T-helper 2 cell treated with Interferon-gamma antibody and Interleukin-4, amounts not matched to agents 100 ng/mL and 5 ng/mL, for 36 hours (primary cell): ENCODE data around the gene PLA2G2A. TPM values are rescaled to one million over a fixed set of nuclear protein-coding genes. Genes with fewer than 3 reads are reported as not detected.
"Not testable (repeated sequence)": the region's sequence is repeated elsewhere in the genome, so short reads cannot be mapped to it uniquely, and the experiment has no call there.

Experiments used
- intact Hi-C: fragments of 100-400 bp; cut with micrococcal nuclease; formaldehyde crosslinking; loops from one replicate; pipeline ENCODE4 v1.15.1; 2023
- total RNA-seq: library from RNA; stranded (reverse); gene quantifications from 2 replicates; pipeline ENCODE4 v1.2.3, GENCODE V29; 2022

Gene PLA2G2A, protein sequence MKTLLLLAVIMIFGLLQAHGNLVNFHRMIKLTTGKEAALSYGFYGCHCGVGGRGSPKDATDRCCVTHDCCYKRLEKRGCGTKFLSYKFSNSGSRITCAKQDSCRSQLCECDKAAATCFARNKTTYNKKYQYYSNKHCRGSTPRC
- not detected in 2 replicates for total RNA-seq

- intact Hi-C loops = no loop called here
Measured at GRCh38 chr1:19979494-19979977, at the start of gene PLA2G2A. TSS of gene PLA2G2A (minus strand) at chr1:19979618. CDS start at chr1:19978773, 845 bp downstream.

DNA sequence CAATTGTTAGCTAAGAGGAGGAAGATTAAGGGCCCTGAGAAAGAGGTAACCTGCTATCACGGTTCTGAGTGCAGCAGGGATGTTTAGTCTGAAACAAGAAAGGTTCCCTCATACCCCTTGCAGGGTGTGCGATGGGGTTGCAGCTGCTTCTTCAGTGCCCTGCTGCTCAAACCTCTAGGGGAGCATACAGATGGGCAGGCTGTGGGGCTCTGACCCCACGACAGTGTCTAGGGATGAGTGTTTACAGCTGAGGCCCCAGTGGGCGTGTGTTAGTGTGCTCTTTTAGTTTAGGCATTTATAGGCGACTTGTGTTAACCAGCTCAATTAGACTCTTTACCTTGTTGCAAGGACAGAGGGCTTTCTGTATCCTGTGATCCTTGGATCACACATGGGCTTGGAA lies 49.3 kb upstream of the PLA2G2A start:
- intact Hi-C loops = no loop called here

- intact Hi-C loops = no loop called here
Measured at GRCh38 chr1:20028125-20028524, 48.7 kb upstream of the PLA2G2A start.

GRCh38 chr1:20017741-20018140 lies 38.3 kb upstream of the PLA2G2A start:
- intact Hi-C loops = no loop called here

DNA sequence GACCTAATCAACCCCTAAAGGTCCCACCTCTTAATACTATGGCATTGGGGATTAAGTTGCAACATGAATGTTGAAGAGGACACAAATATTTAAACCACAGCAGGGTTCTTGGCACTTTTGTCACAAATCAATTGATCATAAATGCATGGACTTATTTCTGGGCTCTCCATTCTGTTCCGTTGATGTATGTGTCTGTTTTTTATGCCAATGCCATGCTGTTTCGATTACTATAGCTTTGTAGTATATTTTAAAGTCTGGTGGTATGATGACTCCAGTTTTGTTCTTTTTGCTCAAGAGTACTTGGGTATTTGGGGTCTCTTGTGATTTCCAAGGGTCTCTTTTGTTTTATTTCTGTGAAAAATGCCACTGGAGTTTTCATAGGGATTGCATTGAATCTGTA lies 34.7 kb upstream of the PLA2G2A start:
- intact Hi-C loops = no loop called here

- intact Hi-C loops = no loop called here
Measured at GRCh38 chr1:20010016-20010415, 30.6 kb upstream of the PLA2G2A start.

DNA sequence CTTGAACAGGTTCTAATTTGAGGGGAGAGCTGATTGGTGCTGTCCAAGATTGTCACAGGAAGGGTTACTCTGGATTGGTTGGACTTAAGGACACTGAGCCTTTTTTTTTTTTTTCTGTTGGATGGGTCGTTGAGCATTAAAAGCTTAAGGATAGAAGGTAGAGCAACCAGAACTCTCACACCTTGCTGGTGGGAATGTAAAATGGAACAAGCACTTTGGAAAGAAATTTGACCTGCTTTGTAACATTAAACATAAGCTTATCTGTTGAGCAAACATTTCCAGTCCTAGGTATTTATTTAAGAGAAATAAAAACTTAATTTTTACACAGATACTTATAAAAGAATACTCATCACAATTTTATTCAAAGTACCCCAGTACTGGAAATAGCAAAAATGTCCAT lies 29.8 kb upstream of the PLA2G2A start:
- intact Hi-C loops = no loop called here

DNA sequence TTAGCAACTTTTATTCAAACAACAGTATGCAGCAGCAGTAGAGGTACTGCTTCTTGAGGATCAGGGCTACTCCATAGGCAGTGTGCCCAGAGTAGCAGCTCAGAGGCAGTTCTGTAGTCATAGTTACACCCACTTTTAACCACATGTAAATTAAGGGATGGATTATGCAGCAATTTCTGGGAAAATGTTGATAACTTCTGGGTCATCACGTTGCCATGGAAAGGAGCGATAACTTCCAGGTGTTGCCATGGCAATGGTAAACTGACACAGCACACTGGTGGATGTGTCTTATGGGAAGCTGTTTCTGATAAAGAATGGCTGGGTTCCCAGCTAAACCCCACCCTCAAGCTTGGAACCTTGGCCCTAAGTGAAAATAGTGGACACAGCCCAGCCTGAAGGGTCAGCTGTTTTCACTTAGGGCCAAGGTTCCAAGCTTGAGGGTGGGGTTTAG lies 29.0 kb upstream of the PLA2G2A start:
- intact Hi-C loops = no loop called here

GRCh38 chr1:19998823-19999222 lies 19.4 kb upstream of the PLA2G2A start:
- intact Hi-C loops = not testable (repeated sequence)

DNA sequence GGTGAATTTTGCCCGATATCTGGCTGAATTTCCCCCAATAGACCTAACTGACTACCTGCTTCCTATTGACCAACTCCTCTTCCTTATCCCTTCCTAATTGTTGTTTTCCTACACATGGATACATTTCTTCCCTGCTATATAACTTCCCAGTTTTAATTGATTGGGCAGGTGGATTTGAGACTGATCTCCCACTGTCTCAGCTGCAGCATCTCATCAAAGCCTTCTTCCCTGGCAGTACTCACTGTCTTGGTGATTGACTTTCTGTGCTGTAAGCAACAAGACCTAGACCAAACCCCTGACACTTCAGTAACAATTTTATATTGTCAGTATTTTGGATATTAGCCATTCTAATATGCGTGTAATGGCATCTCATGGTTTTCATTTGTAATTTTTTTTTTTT lies 11.3 kb upstream of the PLA2G2A start:
- intact Hi-C loops = no loop called here

DNA sequence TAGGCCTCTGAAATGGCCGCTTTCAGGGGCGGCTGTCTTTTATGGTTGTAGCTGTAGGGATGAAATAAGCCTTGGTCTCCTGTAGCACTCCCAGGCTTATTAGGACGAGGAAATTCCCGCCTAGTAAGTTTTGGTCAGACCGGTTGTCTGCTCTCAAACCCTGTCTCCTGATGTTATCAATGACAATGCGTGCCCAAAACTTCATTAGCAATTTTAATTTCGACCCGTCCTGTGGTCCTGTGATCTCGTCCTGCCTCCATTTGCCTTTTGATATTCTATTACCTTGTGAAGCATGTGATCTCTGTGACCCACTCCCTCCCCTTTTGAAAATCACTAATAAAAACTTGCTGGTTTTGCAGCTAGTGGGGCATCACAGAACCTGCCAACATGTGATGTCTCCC lies 10.8 kb upstream of the PLA2G2A start:
- intact Hi-C loops = not testable (repeated sequence)

DNA sequence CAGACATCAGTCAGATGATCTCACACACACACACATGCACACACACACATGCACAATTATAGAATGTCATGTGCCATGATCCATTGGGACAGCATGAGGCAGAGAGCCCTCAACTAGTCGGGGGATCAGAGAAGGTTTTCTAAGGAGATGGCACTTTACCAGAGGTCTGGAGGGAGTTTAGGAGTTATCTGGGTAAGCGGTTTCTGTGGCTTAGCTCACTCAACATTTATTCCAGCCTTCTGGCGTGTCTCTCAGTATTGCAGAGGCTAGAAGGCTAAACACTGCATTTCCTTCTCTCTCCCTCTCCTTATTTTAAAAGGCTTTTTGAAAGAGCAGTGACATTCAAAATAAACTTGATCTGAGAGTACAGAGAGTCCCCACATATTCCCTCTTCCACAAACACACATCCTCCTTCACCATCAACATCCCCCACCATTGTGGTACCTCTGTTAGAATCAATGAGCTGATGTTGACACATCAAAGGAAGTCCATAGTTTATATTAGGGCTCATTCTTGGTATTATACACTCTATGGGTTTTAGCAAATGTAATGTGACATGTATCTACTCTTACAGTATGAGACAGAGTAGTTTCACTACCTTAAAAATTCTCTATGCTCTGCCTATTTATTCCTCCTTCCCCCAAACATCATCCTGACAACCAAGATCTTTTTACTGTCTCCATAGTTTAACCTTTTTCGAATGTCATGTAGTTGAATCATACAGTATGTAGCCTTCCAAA lies 9.0 kb upstream of the PLA2G2A start:
- intact Hi-C loops = no loop called here

DNA sequence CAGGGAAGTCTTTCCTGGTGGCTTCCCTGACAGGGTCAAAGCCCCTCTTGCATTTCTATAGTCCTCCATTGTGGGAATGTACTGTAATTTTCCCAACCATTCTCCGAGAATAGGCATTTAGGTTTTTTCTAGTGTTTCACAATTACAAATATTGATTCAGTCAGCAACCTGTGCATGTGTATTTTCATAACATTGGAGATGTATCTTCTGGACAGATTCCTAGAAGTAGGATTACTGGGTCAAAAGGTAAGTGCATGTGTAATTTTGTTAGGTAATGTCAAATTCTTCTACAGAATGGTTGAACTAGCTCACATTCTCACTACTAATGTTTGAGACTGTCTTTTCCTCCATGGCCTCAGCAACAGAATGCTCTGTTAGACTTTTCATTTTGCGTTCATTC lies 8.3 kb upstream of the PLA2G2A start:
- intact Hi-C loops = no loop called here

DNA sequence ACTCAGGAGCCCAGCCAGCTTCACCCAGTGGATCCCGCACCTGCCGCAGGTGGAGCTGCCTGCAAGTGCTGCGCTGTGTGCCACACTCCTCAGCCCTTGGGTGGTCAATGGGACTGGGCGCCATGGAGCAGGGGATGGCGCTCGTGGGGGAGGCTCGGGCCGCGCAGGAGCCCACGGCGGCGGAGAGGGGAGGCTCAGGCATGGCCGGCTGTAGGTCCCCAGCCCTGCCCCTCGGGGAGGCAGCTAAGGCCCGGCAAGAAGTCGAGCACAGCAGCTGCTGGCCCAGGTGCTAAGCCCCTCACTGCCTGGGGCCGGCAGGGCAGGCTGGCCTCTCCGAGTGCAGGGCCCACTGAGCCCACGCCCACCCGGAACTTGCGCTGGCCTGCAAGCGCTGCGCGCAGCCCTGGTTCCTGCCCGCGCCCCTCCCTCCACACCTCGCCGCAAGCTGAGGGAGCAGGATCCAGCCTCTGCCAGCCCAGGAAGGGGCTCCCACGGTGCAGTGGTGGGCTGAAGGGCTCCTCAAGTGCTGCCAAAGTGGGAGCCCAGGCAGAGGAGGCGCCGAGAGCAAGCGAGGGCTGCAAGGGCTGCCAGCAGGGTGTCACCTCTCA lies 5.1 kb upstream of the PLA2G2A start:
- intact Hi-C loops = not testable (repeated sequence)

- intact Hi-C loops = no loop called here
Measured at GRCh38 chr1:19981507-19982312, 2.3 kb upstream of the PLA2G2A start.

GRCh38 chr1:19981170-19981506 lies 1.7 kb upstream of the PLA2G2A start:
- intact Hi-C loops = no loop called here

- intact Hi-C loops = no loop called here
Measured at GRCh38 chr1:19980314-19980713, 896 bp upstream of the PLA2G2A start.

DNA sequence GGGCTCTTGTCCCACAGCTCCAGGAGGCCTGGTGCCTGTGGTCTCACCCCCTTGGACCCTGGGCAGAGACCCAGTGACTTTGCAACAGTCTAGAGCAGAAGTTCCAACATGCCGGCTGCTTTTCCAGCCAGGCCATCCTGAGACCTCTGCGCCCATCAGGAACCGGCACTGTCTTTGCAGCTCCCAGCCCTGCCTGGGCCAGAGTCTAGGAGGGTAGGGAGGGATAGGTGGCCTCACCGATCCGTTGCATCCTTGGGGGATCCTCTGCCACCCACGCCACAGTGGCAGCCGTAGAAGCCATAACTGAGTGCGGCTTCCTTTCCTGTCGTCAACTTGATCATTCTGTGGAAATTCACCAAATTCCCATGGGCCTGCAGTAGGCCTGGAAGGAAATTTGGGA lies 1.3 kb downstream of the PLA2G2A start:
- intact Hi-C loops = no loop called here

- intact Hi-C loops = no loop called here
Measured at GRCh38 chr1:19976317-19977003, 3.0 kb downstream of the PLA2G2A start.

DNA sequence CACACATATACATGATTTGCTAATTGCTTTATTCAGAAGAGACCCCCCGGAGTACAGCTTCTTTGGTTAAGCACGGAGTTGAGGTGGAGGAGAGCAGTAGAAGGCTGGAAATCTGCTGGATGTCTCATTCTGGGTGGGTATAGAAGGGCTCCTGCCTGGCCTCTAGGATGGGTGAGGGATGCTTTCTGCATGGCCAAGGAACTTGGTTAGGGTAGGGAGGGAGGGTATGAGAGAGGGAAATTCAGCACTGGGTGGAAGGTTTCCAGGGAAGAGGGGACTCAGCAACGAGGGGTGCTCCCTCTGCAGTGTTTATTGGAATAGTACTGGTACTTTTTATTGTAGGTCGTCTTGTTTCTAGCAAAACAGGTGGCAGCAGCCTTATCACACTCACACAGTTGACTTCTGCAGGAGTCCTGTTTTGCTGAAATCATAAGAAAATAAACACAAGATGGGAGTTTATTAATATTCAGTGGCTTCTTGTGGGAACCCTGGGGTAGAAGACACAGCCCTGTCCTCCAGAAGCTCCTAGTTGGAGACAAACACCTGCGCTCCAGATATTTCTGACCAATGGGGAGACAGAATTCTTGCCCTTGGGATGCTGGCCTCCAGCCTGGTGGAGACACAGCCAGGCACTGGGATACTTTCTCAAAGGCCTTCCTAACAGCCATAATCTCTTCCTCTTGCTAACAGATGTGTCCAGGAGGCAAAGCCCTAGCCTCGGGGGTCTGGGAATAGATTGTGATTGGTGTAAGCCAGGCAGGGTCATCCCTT lies 3.8 kb downstream of the PLA2G2A start:
- intact Hi-C loops = loop anchor here (2.0 kb wide), 1 partner anchor 177 kb away; no protein-coding TSS in a partner anchor
